Cardiac fibroblast (primary cell): ENCODE results near the gene NOX5.
"Not testable (repeated sequence)": the region's sequence is repeated elsewhere in the genome, so short reads cannot be mapped to it uniquely, and the experiment has no call there.

Experiments
- DNase-seq, 2 donors: peaks; one replicate each; pipeline versions ENCODE4 v3.0.0 to v3.0.0-alpha.2; 2010; ENCODE audit warnings: low read depth in 2 of 2
- H3K4me3 ChIP-seq, 2 donors: replicated peaks in 1 of 2; 1 replicate in 1 of 2; 2 replicates in 1 of 2; pipeline ENCODE4 v1.5.1; 2011; ENCODE audit warnings: low read depth in 2 of 2, low read length in 2 of 2, mild to moderate bottlenecking in 2 of 2, moderate library complexity in 1 of 2
- CTCF ChIP-seq: IDR thresholded peaks from one replicate; pipeline ENCODE4 v1.5.1; 2011; ENCODE audit warnings: low read depth, mild to moderate bottlenecking, low read length, inconsistent platforms

NOX5 gene

DNA sequence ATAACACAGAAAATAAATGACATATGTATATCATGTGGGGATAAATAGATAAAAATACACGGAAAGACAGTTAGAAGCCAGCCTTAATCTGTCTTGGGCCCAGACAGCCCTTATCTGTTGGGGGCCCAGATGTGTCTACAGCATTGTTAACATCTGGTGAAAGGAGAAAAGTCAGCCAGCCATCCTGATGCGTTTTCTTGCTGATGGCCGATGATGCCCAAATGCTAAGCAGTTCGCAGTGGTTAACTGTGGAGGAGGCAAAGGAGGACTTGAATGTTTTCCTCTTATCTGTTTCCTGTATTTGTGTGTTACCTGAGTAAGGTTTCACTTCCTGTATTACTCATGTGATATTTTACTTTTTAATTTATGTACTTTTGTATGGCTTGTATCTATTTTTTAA, 46.2 kb downstream of the NOX5 start:
- TF ChIP-seq CTCF: no peak
- DNase-seq: no peak
- H3K4me3 ChIP-seq: no peak overlapping the region

- no peak for TF ChIP-seq CTCF
- no peak overlapping the region for H3K4me3 ChIP-seq
- no peak for DNase-seq
Measured at GRCh38 chr15:69061414-69061842, 46.9 kb downstream of the NOX5 start.

GRCh38 chr15:69064649-69065048, 50.2 kb downstream of the NOX5 start:
- no peak for DNase-seq
- no peak overlapping the region for H3K4me3 ChIP-seq
- no peak for TF ChIP-seq CTCF

DNA sequence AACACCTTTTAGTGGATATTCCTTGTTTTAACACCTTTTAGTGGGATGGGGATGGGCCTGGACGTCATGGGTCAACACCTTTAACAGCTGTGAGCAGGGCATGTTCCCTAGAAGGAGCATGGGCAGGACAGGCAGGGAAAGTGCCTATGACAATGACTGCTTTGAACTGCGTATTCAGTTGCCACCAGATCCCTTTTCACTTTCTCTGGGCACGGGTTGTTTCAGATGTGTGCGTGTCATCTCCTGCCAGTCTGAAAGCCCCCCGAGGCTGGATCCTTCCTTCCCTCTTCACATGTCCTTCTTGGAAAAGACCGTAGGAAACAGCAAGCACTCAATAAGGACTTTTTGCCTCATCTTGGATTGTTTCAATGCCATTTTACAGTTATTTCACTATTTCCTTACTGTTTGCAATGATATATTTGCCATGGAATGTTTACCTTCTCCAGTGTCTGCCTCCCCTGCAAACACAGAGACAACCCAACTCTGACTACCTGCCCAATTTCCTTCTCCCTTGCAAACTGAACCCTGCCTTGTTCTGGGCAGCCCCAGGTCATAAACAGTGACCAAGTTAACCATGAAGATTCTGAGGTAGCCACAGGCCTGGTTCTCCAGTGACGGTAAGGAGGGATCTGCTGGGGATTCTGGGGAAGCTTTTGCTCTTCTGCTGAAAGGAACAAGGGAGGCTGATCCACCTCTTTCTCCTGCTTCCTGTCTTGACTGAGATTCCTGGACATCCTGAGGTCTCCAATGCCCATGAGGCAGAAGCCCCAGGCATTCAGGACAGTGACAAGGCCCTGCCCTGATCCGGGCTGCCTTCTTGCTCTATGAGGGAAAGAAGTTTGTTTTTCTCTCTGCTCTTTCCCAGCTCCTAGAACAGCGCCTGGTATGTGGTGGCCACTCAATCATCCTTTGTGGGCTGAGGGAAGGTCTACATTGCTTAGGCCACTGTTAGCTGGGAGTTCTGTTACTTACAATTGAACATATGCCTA, 51.8 kb downstream of the NOX5 start:
- no peak for TF ChIP-seq CTCF
- H3K4me3 ChIP-seq: no peak overlapping the region
- no peak for DNase-seq

DNA sequence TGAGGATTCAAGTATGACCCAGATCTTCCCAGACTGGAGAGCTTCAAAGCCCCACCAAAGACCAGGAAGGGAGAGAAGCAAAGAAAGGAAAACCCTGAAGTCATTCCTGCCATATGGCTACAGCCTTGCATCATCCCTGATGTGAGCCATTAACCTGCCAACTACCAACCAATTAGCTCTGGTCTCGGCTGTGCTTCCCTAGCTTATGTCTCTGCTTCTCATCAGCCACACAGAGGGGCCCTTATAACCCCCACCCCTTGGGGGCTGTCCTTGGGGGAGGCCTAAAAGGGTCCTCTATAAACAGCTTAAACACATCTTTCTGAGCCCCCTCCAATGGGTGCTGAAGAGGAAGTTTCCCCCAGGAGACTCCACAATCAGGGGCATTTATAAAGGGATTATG, 52.8 kb downstream of the NOX5 start:
- no peak overlapping the region for H3K4me3 ChIP-seq
- no peak for DNase-seq
- TF ChIP-seq CTCF: no peak

DNA sequence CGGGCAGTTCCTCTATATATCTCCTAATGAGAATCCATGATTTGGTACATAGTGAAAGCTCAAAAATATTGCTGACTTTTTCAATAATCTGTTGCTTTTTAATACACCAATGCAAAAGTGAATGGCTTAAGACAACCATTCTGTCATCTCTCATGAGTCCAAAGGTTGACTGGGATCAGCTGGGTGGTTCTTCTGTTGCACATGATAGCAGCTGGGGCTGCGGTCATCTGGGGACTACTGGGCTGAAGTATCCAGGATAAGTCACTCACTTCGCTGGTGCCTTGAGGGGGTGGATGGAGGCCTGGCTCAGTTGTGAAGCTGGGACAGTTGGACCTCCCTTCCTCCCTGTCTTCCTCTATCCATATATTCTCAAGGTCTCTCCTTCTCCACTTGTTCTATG, 53.7 kb downstream of the NOX5 start:
- H3K4me3 ChIP-seq: no peak overlapping the region
- no peak for DNase-seq
- no peak for TF ChIP-seq CTCF

- DNase-seq, H3K4me3 ChIP-seq: not testable (repeated sequence)
Measured at GRCh38 chr15:69069290-69069689, 54.8 kb downstream of the NOX5 start.
